GM12878 (cell line): Measurements from ENCODE around the gene PPP2R2D. TPM values are rescaled to one million over a fixed set of nuclear protein-coding genes. Genes with fewer than 3 reads are reported as not detected.

ENCODE experiments used
- ATAC-seq: fragments of 200-7000 bp; cut with Tn5 transposase; 3 replicates; pipeline ENCODE4 v1.9.1; 2020; ENCODE audit warnings: mild to moderate bottlenecking, moderate library complexity
- BruUV-seq: library from RNA; stranded (reverse); fragments of 400-500 nt; replicated peaks from 2 replicates; lab custom pipeline; 2021; lab: Mats Ljungman, UMichigan
- CTCF ChIA-PET: fragments of 300-600 bp; sonication (Branson Sonifier 250); formaldehyde crosslinking; extraction: SDS; loops from one replicate; lab custom pipeline; 2021; ENCODE audit warnings: inconsistent platforms; lab: Yijun Ruan, JAX
- POLR2A ChIA-PET: fragments of 350-600 bp; formaldehyde crosslinking; extraction: SDS; loops from one replicate; lab custom pipeline; 2021; ENCODE audit warnings: inconsistent platforms; lab: Charles Lee
- RAD21 ChIA-PET: fragments of 300-600 bp; sonication (Branson Sonifier 250); formaldehyde crosslinking; loops from one replicate; lab custom pipeline; 2023; ENCODE audit warnings: antibody characterized with exemption; ENCODE audit not compliant: unreplicated experiment; lab: Charles Lee
- SMC1A ChIA-PET: fragments of 300-600 bp; sonication (Branson Sonifier 250); formaldehyde crosslinking; loops from one replicate; lab custom pipeline; 2023; ENCODE audit not compliant: unreplicated experiment, uncharacterized antibody; lab: Charles Lee
- DNase-seq: peaks from one replicate; pipeline ENCODE4 v3.0.0-alpha.2; 2011; ENCODE audit warnings: low read depth, low spot score
- FAIRE-seq: peaks from 3 replicates; lab custom pipeline; 2011; peaks lifted over from hg19 to GRCh38; lab: Jason Lieb, UNC
- H2AFZ ChIP-seq: 2 replicates; pipeline ENCODE4 v1.6.0; 2011; ENCODE audit warnings: low read depth, low read length, control low read depth; ENCODE audit not compliant: control insufficient read depth
- H3K27ac ChIP-seq: 2 replicates; pipeline ENCODE4 v1.5.1; 2011; ENCODE audit warnings: control low read depth; ENCODE audit not compliant: control insufficient read depth, insufficient read depth
- H3K27me3 ChIP-seq, 2 experiments: replicated peaks in 1 of 2; 2 replicates each; pipeline versions ENCODE4 v1.6.0 to v1.6.1; 2011; ENCODE audit warnings: low read length in 1 of 2; ENCODE audit not compliant: control insufficient read depth in 2 of 2, insufficient read depth in 2 of 2
- H3K36me3 ChIP-seq, 2 experiments: 2 replicates each; pipeline ENCODE4 v1.5.1; 2011; ENCODE audit warnings: low read length in 1 of 2; ENCODE audit not compliant: control insufficient read depth in 2 of 2, insufficient read depth in 2 of 2
- H3K4me1 ChIP-seq: 2 replicates; pipeline ENCODE4 v1.6.1; 2011; ENCODE audit warnings: mild to moderate bottlenecking, low read length, moderate library complexity, mixed read lengths; ENCODE audit not compliant: control insufficient read depth, insufficient read depth
- H3K4me2 ChIP-seq: 2 replicates; pipeline ENCODE4 v1.6.0; 2011; ENCODE audit warnings: control low read depth; ENCODE audit not compliant: control insufficient read depth, insufficient read depth
- H3K4me3 ChIP-seq: fragments of 200-600 bp; sonication (generic); 2 replicates; pipeline ENCODE4 v1.5.1; 2016
- H3K79me2 ChIP-seq: 2 replicates; pipeline ENCODE4 v1.6.0; 2011; ENCODE audit warnings: low read length; ENCODE audit not compliant: control insufficient read depth, insufficient read depth
- H3K9ac ChIP-seq: 2 replicates; pipeline ENCODE4 v1.8.0; 2011; ENCODE audit warnings: low read length, control low read depth, mixed read lengths; ENCODE audit not compliant: control insufficient read depth, insufficient read depth
- H3K9me3 ChIP-seq: replicated peaks from 3 replicates; pipeline ENCODE4 v1.5.1; 2011; ENCODE audit warnings: mild to moderate bottlenecking, low read length; ENCODE audit not compliant: control insufficient read depth, insufficient read depth
- H4K20me1 ChIP-seq: 2 replicates; pipeline ENCODE4 v1.6.0; 2011; ENCODE audit not compliant: control insufficient read depth, insufficient read depth
- GABPA ChIP-seq: IDR thresholded peaks from 2 replicates; pipeline ENCODE4 v1.6.1; 2014; ENCODE audit warnings: antibody characterized with exemption, low read depth, mild to moderate bottlenecking, inconsistent platforms
- MEF2B ChIP-seq: fragments of 450-650 bp; IDR thresholded peaks from 2 replicates; pipeline ENCODE4 v1.6.1; 2018; ENCODE audit warnings: mild to moderate bottlenecking, moderate library complexity; ENCODE audit not compliant: partially characterized antibody, poor library complexity, severe bottlenecking
- MLLT1 ChIP-seq: fragments of 450-650 bp; IDR thresholded peaks from 2 replicates; pipeline ENCODE4 v1.6.1; 2016; ENCODE audit warnings: mild to moderate bottlenecking
- NFXL1 ChIP-seq: fragments of 450-650 bp; IDR thresholded peaks from 2 replicates; pipeline ENCODE4 v1.6.1; 2017; ENCODE audit warnings: antibody characterized with exemption, mild to moderate bottlenecking, borderline replicate concordance
- NFYB ChIP-seq: IDR thresholded peaks from 2 replicates; pipeline ENCODE4 v1.6.1; 2011; ENCODE audit warnings: low read depth, mild to moderate bottlenecking, low read length, improper control_type of control experiment, moderate library complexity; ENCODE audit not compliant: insufficient read depth
- RELA ChIP-seq: fragments of 450-650 bp; IDR thresholded peaks from 2 replicates; pipeline ENCODE4 v1.8.0; 2014; ENCODE audit warnings: borderline replicate concordance; ENCODE audit not compliant: partially characterized antibody
- YBX1 ChIP-seq: fragments of 450-650 bp; IDR thresholded peaks from 2 replicates; pipeline ENCODE4 v1.6.1; 2016; ENCODE audit warnings: antibody characterized with exemption
- YY1 ChIP-seq: IDR thresholded peaks from 2 replicates; pipeline ENCODE4 v1.6.1; 2011; ENCODE audit warnings: low read depth, mild to moderate bottlenecking, low read length
- WGBS: methylation state at CpG from one replicate; pipeline ENCODE4 v1.1.6; 2016; ENCODE audit warnings: low lambda C conversion rate; ENCODE audit not compliant: insufficient replicate concordance, insufficient coverage; ENCODE audit errors: missing lambda C conversion rate; 5-methylcytosine and 5-hydroxymethylcytosine counted together
- in situ Hi-C: fragments of 300-500 bp; cut with MboI; formaldehyde crosslinking; loops from 9 replicates; pipeline ENCODE4 v1.14.3; 2018; ENCODE audit warnings: mixed read lengths
- intact Hi-C: fragments of 100-400 bp; cut with micrococcal nuclease; formaldehyde crosslinking; loops from one replicate; pipeline ENCODE4 v1.14.2; 2022; ENCODE audit not compliant: unreplicated experiment
- polyA plus RNA-seq, 11 experiments: library from polyadenylated mRNA; depleted of rRNA in 4 of 11; unstranded in 6 of 11; stranded (reverse) in 5 of 11; fragments of >200 nt; fragmentation: Nextera tagmentation in 4 of 11; fragmentation: Illumina TruSeq in 1 of 11; extraction: Ambion mirVana in 4 of 11; extraction: Trizol in 1 of 11; gene quantifications; 1 replicate in 1 of 11; 2 replicates in 10 of 11; pipeline versions ENCODE4 v1.2.1 to v1.2.3, GENCODE V29; 2011 to 2016; ENCODE audit warnings: inconsistent platforms in 2 of 11, missing spikeins in 2 of 11, low read depth in 1 of 11
- total RNA-seq, 4 experiments: library from RNA; depleted of rRNA in 3 of 4; stranded (reverse); fragments of >200 nt in 3 of 4; fragmentation: Illumina TruSeq in 1 of 4; extraction: Trizol in 1 of 4; gene quantifications; 2 replicates each; pipeline versions ENCODE4 v1.2.1 to v1.2.3, GENCODE V29; 2013 to 2021

The PPP2R2D gene
- total and polyA plus RNA-seq, 10 of the 15 experiments (the other 5 are each of a cell fraction or from before 2014, with no cell fraction given), result 2.8 to 41.9 (median 21.8) TPM

- Histone ChIP-seq H2AFZ (no peak overlapping the region), H3K4me2 (no peak overlapping the region), H3K4me3 (no peak overlapping the region), H3K27ac (no peak overlapping the region), H3K27me3 (no peaks in the 10 kb centered on the region), H4K20me1 (no peaks in the 10 kb centered on the region; the same call in 1 of the 2 replicates), H3K36me3 (peaks cover 0 to 9% of the 10 kb centered on the region in 2 experiments; a peak in 3 of 4 replicates), H3K79me2 (peaks cover 57% of the 10 kb centered on the region), H3K9ac (no peak overlapping the region), H3K9me3 (peaks cover 3% of the 10 kb centered on the region), H3K4me1 (peaks cover 19% of the 10 kb centered on the region)
- SMC1A ChIA-PET, result interaction anchor here (0.9 to 1.7 kb wide), 2 partner anchors 11 to 21 kb away, joined by 4 read pairs; no protein-coding TSS in a partner anchor
- CTCF ChIA-PET, result no interaction called here
- intact Hi-C loops, result no loop called here
- POLR2A ChIA-PET, result no interaction called here
- no peak for DNase-seq
- TF ChIP-seq NFXL1, result no peak
- TF ChIP-seq MEF2B, result no peak
- TF ChIP-seq YBX1, result no peak
- TF ChIP-seq NFYB, result no peak
- no peak for TF ChIP-seq GABPA
- no peak for TF ChIP-seq MLLT1
- no peak for TF ChIP-seq RELA
- no peak for TF ChIP-seq YY1
- ATAC-seq, result no peak
- 97% methylated on average over 5 of the region's 5 CpGs for WGBS
- no TSS peak for BruUV-seq
- in situ Hi-C loops, result loop anchor here (10.0 kb wide), 1 partner anchor 427 kb away; the partner anchor contains the start of gene LRRC27
- FAIRE-seq, result no peak
- RAD21 ChIA-PET, result no interaction called here
These were observed 7.3 kb downstream of the PPP2R2D start for GRCh38 chr10:131908151-131908550.
